Astrocyte (in vitro differentiated cells and primary cell): ENCODE results near the gene PRDM8. TPM values are rescaled to one million over a fixed set of nuclear protein-coding genes. Genes with fewer than 3 reads are reported as not detected.
A peak's percentile ranks its signal among the peaks of the same experiment; 100 is the strongest.

Experiments used
- DNase-seq: peaks from one replicate; pipeline ENCODE4 v3.0.0-alpha.2; 2010; ENCODE audit warnings: low read depth
- FAIRE-seq: peaks from 2 replicates; lab custom pipeline; 2011; peaks lifted over from hg19 to GRCh38; lab: Jason Lieb, UNC
- H2AFZ ChIP-seq: 2 replicates; pipeline ENCODE4 v1.6.0; 2012; ENCODE audit warnings: low read depth, low read length, inconsistent platforms
- H3K27ac ChIP-seq: 2 replicates; pipeline ENCODE4 v1.5.1; 2011; ENCODE audit warnings: low read depth, low read length, inconsistent platforms
- H3K27me3 ChIP-seq: 2 replicates; pipeline ENCODE4 v1.6.0; 2011; ENCODE audit warnings: low read length, inconsistent platforms; ENCODE audit not compliant: insufficient read depth
- H3K36me3 ChIP-seq: 2 replicates; pipeline ENCODE4 v1.5.1; 2011; ENCODE audit warnings: low read length, inconsistent platforms; ENCODE audit not compliant: insufficient read depth
- H3K4me1 ChIP-seq: 2 replicates; pipeline ENCODE4 v1.5.1; 2011; ENCODE audit warnings: low read length, inconsistent platforms; ENCODE audit not compliant: insufficient read depth
- H3K4me2 ChIP-seq: 2 replicates; pipeline ENCODE4 v1.6.0; 2012; ENCODE audit warnings: low read length, inconsistent platforms
- H3K4me3 ChIP-seq: 2 replicates; pipeline ENCODE4 v1.5.1; 2011; ENCODE audit warnings: low read depth, mild to moderate bottlenecking, low read length, inconsistent platforms; ENCODE audit not compliant: insufficient read depth
- H3K79me2 ChIP-seq: 2 replicates; pipeline ENCODE4 v1.6.0; 2012; ENCODE audit warnings: mild to moderate bottlenecking, low read length, inconsistent platforms; ENCODE audit not compliant: insufficient read depth
- H3K9ac ChIP-seq: 2 replicates; pipeline ENCODE4 v1.6.0; 2012; ENCODE audit warnings: mild to moderate bottlenecking, low read length, inconsistent platforms
- H3K9me3 ChIP-seq: 2 replicates; pipeline ENCODE4 v1.5.1; 2012; ENCODE audit warnings: low read depth, mild to moderate bottlenecking, low read length, inconsistent platforms; ENCODE audit not compliant: insufficient read depth
- H4K20me1 ChIP-seq: 2 replicates; pipeline ENCODE4 v1.6.0; 2012; ENCODE audit warnings: low read length, inconsistent platforms; ENCODE audit not compliant: insufficient read depth
- H3K27ac Mint-ChIP-seq: one replicate; pipeline ENCODE4 v1.8.0; 2021; ENCODE audit warnings: mild to moderate bottlenecking, mixed read lengths; ENCODE audit not compliant: unreplicated experiment
- H3K27me3 Mint-ChIP-seq: one replicate; pipeline ENCODE4 v1.8.0; 2021; ENCODE audit warnings: low read depth, mixed read lengths; ENCODE audit not compliant: unreplicated experiment
- H3K36me3 Mint-ChIP-seq: one replicate; pipeline ENCODE4 v1.8.0; 2021; ENCODE audit warnings: low read depth, mixed read lengths; ENCODE audit not compliant: unreplicated experiment
- H3K4me1 Mint-ChIP-seq: one replicate; pipeline ENCODE4 v1.8.0; 2021; ENCODE audit warnings: low read depth, mixed read lengths; ENCODE audit not compliant: unreplicated experiment
- H3K4me3 Mint-ChIP-seq: one replicate; pipeline ENCODE4 v1.8.0; 2021; ENCODE audit warnings: mild to moderate bottlenecking, moderate library complexity, mixed read lengths; ENCODE audit not compliant: unreplicated experiment
- H3K9me3 Mint-ChIP-seq: one replicate; pipeline ENCODE4 v1.8.0; 2021; ENCODE audit warnings: mild to moderate bottlenecking, mixed read lengths; ENCODE audit not compliant: unreplicated experiment
- CTCF ChIP-seq: IDR thresholded peaks from 2 replicates; pipeline ENCODE4 v1.5.1; 2011; ENCODE audit warnings: low read depth, mild to moderate bottlenecking, inconsistent platforms, low read length, moderate library complexity; ENCODE audit not compliant: insufficient read depth
- EZH2 ChIP-seq: IDR thresholded peaks from 2 replicates; pipeline ENCODE4 v1.6.1; 2012; ENCODE audit warnings: mild to moderate bottlenecking, low read length, inconsistent platforms; ENCODE audit not compliant: insufficient read depth
- total RNA-seq: library from RNA; stranded (reverse); gene quantifications from 2 replicates; pipeline ENCODE4 v1.2.1, GENCODE V29; 2021

The PRDM8 gene
- total RNA-seq, 1 donor from 2014 or later = 0.25 TPM

GRCh38 chr4:80231180-80231579, 33.9 kb downstream of the PRDM8 start:
- no peak overlapping the region for H3K4me3 ChIP-seq
- H3K9ac ChIP-seq = no peak overlapping the region
- Mint-ChIP-seq H3K9me3 (no peaks in the 10 kb centered on the region), H3K27me3 (no peaks in the 10 kb centered on the region), H3K27ac (no peak overlapping the region), H3K4me1 (peaks cover 3% of the 10 kb centered on the region), H3K4me3 (no peak overlapping the region), H3K36me3 (no peaks in the 10 kb centered on the region)
- peak; percentile 80 for DNase-seq
- H3K27ac ChIP-seq = no peak overlapping the region
- peaks cover 19% of the 10 kb centered on the region for H3K4me1 ChIP-seq
- no peaks in the 10 kb centered on the region for H3K9me3 ChIP-seq
- no peaks in the 10 kb centered on the region for H3K36me3 ChIP-seq
- H3K79me2 ChIP-seq = no peaks in the 10 kb centered on the region
- TF ChIP-seq EZH2 = no peak
- no peak for TF ChIP-seq CTCF
- H4K20me1 ChIP-seq = no peaks in the 10 kb centered on the region
- no peak overlapping the region for H3K4me2 ChIP-seq
- H2AFZ ChIP-seq = no peak overlapping the region
- H3K27me3 ChIP-seq = no peaks in the 10 kb centered on the region
- FAIRE-seq = no peak

GRCh38 chr4:80232707-80233370, 35.5 kb downstream of the PRDM8 start:
- no peak overlapping the region for H3K4me3 ChIP-seq
- peaks cover 30% of the 10 kb centered on the region for H3K4me1 ChIP-seq
- H3K9me3 ChIP-seq = no peaks in the 10 kb centered on the region
- H3K36me3 Mint-ChIP-seq = no peaks in the 10 kb centered on the region
- H3K27ac ChIP-seq = no peak overlapping the region
- no peak overlapping the region for H3K4me2 ChIP-seq
- H3K27me3 ChIP-seq = no peaks in the 10 kb centered on the region
- no peaks in the 10 kb centered on the region for H3K36me3 ChIP-seq
- H3K4me3 Mint-ChIP-seq = no peak overlapping the region
- DNase-seq = no peak
- H3K27ac Mint-ChIP-seq = no peak overlapping the region
- peaks cover 3% of the 10 kb centered on the region for H3K4me1 Mint-ChIP-seq
- H3K9ac ChIP-seq = no peak overlapping the region
- H3K27me3 Mint-ChIP-seq = no peaks in the 10 kb centered on the region
- H2AFZ ChIP-seq = no peak overlapping the region
- no peaks in the 10 kb centered on the region for H3K79me2 ChIP-seq
- TF ChIP-seq EZH2 = no peak
- no peak for TF ChIP-seq CTCF
- FAIRE-seq = no peak
- no peaks in the 10 kb centered on the region for H3K9me3 Mint-ChIP-seq
- no peaks in the 10 kb centered on the region for H4K20me1 ChIP-seq

GRCh38 chr4:80233390-80233789, 36.1 kb downstream of the PRDM8 start:
- Histone ChIP-seq H3K27me3 (no peaks in the 10 kb centered on the region), H3K4me2 (no peak overlapping the region), H2AFZ (no peak overlapping the region)

More at GRCh38 chr4:80233390-80233789, 36.1 kb downstream of the PRDM8 start:
- Mint-ChIP-seq H3K27me3 (no peaks in the 10 kb centered on the region), H3K4me3 (no peak overlapping the region), H3K36me3 (no peaks in the 10 kb centered on the region), H3K4me1 (peaks cover 7% of the 10 kb centered on the region), H3K27ac (no peak overlapping the region), H3K9me3 (no peaks in the 10 kb centered on the region)
- Histone ChIP-seq H3K79me2 (no peaks in the 10 kb centered on the region), H3K27ac (no peak overlapping the region), H3K9me3 (no peaks in the 10 kb centered on the region), H3K36me3 (no peaks in the 10 kb centered on the region), H3K4me3 (no peak overlapping the region), H3K9ac (no peak overlapping the region), H3K4me1 (peaks cover 33% of the 10 kb centered on the region), H4K20me1 (no peaks in the 10 kb centered on the region)
- FAIRE-seq (no peak), DNase-seq (no peak)
- TF ChIP-seq EZH2 = no peak
- TF ChIP-seq CTCF = no peak
